IMR-90 (cell line): Measurements from ENCODE around the gene PRUNE2.

Experiments used
- BHLHE40 ChIP-seq: fragments of 150-350 bp; IDR thresholded peaks from 2 replicates; pipeline ENCODE4 v1.6.1; 2016; ENCODE audit warnings: mild to moderate bottlenecking, low read depth, low read length
- CEBPB ChIP-seq: IDR thresholded peaks from 2 replicates; pipeline ENCODE4 v1.6.1; 2012; ENCODE audit warnings: low read depth, low read length, improper control_type of control experiment
- CHD1 ChIP-seq: IDR thresholded peaks from 2 replicates; pipeline ENCODE4 v1.6.1; 2012; ENCODE audit warnings: low read depth, low read length, improper control_type of control experiment
- CTCF ChIP-seq: conservative IDR thresholded peaks from 2 replicates; pipeline ENCODE4 v1.5.1; 2012; ENCODE audit warnings: mild to moderate bottlenecking, low read depth, low read length, improper control_type of control experiment
- MAFK ChIP-seq: IDR thresholded peaks from 2 replicates; pipeline ENCODE4 v1.6.1; 2012; ENCODE audit warnings: low read depth, low read length, improper control_type of control experiment
- MAZ ChIP-seq: IDR thresholded peaks from 2 replicates; pipeline ENCODE4 v1.6.1; 2012; ENCODE audit warnings: low read depth, mild to moderate bottlenecking, low read length, improper control_type of control experiment, moderate library complexity, borderline replicate concordance
- MXI1 ChIP-seq: IDR thresholded peaks from 2 replicates; pipeline ENCODE4 v1.6.1; 2012; ENCODE audit warnings: low read depth, mild to moderate bottlenecking, low read length, moderate library complexity, borderline replicate concordance
- NFE2L2 ChIP-seq: fragments of 150-350 bp; IDR thresholded peaks from 2 replicates; pipeline ENCODE4 v1.6.1; 2016; ENCODE audit warnings: low read depth, mild to moderate bottlenecking, low read length
- POLR2A ChIP-seq: IDR thresholded peaks from 2 replicates; pipeline ENCODE4 v1.6.1; 2012; ENCODE audit warnings: mild to moderate bottlenecking, low read depth, low read length
- RAD21 ChIP-seq: IDR thresholded peaks from 2 replicates; pipeline ENCODE4 v1.6.1; 2012; ENCODE audit warnings: low read length, improper control_type of control experiment
- RCOR1 ChIP-seq: IDR thresholded peaks from 2 replicates; pipeline ENCODE4 v1.6.1; 2012; ENCODE audit warnings: mild to moderate bottlenecking, low read length, improper control_type of control experiment; ENCODE audit not compliant: insufficient replicate concordance
- RFX5 ChIP-seq: IDR thresholded peaks from 2 replicates; pipeline ENCODE4 v1.8.0; 2012; ENCODE audit warnings: low read depth, mild to moderate bottlenecking, low read length, moderate library complexity
- SMC3 ChIP-seq: fragments of 150-350 bp; IDR thresholded peaks from 2 replicates; pipeline ENCODE4 v1.6.1; 2016; ENCODE audit warnings: low read depth, mild to moderate bottlenecking, antibody characterized with exemption, low read length, moderate library complexity
- USF2 ChIP-seq: fragments of 150-350 bp; IDR thresholded peaks from 2 replicates; pipeline ENCODE4 v1.6.1; 2017; ENCODE audit warnings: mild to moderate bottlenecking, antibody characterized with exemption, low read length, low read depth

DNA sequence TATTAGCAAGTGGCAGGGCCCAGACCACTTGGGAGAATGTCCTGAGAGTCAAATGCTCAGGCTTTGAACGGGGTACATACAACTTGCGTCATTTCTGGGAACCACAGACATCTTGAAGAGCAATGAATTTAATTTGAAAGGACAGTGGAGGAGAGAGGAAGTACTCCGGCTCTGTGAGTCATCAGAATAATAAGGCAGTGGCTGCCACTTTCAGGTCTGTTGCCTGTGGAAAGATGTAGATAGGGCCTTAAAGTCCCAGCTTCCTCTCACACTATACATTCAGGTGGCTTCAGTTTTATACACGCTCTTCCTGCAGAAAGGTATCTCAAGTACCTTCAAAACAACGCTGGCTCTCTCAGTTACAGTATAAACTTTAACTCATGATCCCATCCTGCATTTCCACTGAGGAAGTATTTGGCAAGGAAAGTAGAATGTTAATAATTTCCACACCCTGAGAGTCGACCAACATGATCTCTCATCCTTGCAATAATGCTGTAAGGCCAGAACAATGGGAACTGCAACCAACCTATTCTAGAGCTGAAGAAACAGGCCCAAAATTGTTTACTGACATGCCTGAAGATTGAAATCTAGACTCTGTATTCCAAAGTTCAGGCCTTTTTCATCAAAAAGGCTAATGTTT lies 6.8 kb upstream of the PRUNE2 start:
- TF ChIP-seq POLR2A = no peak
- TF ChIP-seq CTCF = no peak
- TF ChIP-seq RFX5 = no peak
- TF ChIP-seq SMC3 = no peak
- no peak for TF ChIP-seq MXI1
- no peak for TF ChIP-seq RAD21
- TF ChIP-seq CEBPB = no peak
- TF ChIP-seq RCOR1 = no peak
- no peak for TF ChIP-seq NFE2L2
- TF ChIP-seq MAZ = no peak
- TF ChIP-seq BHLHE40 = no peak
- no peak for TF ChIP-seq USF2
- no peak for TF ChIP-seq CHD1
- TF ChIP-seq MAFK = no peak
